Measurements from ENCODE around the gene CHID1.

- TF ChIP-seq EP300 (IDR thresholded peaks at IDR 0.05; ENCODE audit: borderline replicate concordance) = no peak
- no peak for TF ChIP-seq YY1 (IDR thresholded peaks at IDR 0.05; ENCODE audit: low read depth)
- no peak for TF ChIP-seq TEAD4 (IDR thresholded peaks at IDR 0.05)
- no peak for TF ChIP-seq CREB1 (IDR thresholded peaks at IDR 0.05; ENCODE audit: low read depth)
- no peak for TF ChIP-seq REST (IDR thresholded peaks at IDR 0.05; ENCODE audit: low read depth)
- TF ChIP-seq EGR1 (IDR thresholded peaks at IDR 0.05) = no peak
These were observed 18.8 kb upstream of the CHID1 start for GRCh38 chr11:929405-929804.
